Choroid plexus epithelial cell (primary cell): ENCODE measurements around the gene NOX4.
"Not testable (repeated sequence)": the region's sequence is repeated elsewhere in the genome, so short reads cannot be mapped to it uniquely, and the experiment has no call there.

Experiments used
- DNase-seq: peaks from one replicate; pipeline ENCODE4 v3.0.0-alpha.2; 2010; ENCODE audit warnings: low read depth
- H3K4me3 ChIP-seq: 2 replicates; pipeline ENCODE4 v1.5.1; 2011; ENCODE audit warnings: low read depth, mild to moderate bottlenecking, control low read depth, low read length, moderate library complexity
- TF ChIP-seq, protein P1 (sequence below): conservative IDR thresholded peaks from 2 replicates; pipeline ENCODE4 v1.5.1; 2011; ENCODE audit warnings: low read depth, mild to moderate bottlenecking, control low read depth, inconsistent platforms, low read length, moderate library complexity

NOX4 gene

GRCh38 chr11:89333704-89334103, 157.5 kb downstream of the NOX4 start:
- DNase-seq: peak; percentile 71
- TF ChIP-seq, protein P1, sequence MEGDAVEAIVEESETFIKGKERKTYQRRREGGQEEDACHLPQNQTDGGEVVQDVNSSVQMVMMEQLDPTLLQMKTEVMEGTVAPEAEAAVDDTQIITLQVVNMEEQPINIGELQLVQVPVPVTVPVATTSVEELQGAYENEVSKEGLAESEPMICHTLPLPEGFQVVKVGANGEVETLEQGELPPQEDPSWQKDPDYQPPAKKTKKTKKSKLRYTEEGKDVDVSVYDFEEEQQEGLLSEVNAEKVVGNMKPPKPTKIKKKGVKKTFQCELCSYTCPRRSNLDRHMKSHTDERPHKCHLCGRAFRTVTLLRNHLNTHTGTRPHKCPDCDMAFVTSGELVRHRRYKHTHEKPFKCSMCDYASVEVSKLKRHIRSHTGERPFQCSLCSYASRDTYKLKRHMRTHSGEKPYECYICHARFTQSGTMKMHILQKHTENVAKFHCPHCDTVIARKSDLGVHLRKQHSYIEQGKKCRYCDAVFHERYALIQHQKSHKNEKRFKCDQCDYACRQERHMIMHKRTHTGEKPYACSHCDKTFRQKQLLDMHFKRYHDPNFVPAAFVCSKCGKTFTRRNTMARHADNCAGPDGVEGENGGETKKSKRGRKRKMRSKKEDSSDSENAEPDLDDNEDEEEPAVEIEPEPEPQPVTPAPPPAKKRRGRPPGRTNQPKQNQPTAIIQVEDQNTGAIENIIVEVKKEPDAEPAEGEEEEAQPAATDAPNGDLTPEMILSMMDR: peak; percentile 52
- not testable (repeated sequence) for H3K4me3 ChIP-seq

- DNase-seq: peak; percentile 43
- H3K4me3 ChIP-seq: not testable (repeated sequence)
These were observed 159.2 kb downstream of the NOX4 start for GRCh38 chr11:89331940-89332339.

GRCh38 chr11:89327885-89328284, 163.3 kb downstream of the NOX4 start:
- TF ChIP-seq, protein P1: no peak
- DNase-seq: peak; percentile 11
- no peak overlapping the region for H3K4me3 ChIP-seq

GRCh38 chr11:89321401-89321800, 169.8 kb downstream of the NOX4 start:
- no peak overlapping the region for H3K4me3 ChIP-seq
- TF ChIP-seq, protein P1: no peak
- no peak for DNase-seq

DNA sequence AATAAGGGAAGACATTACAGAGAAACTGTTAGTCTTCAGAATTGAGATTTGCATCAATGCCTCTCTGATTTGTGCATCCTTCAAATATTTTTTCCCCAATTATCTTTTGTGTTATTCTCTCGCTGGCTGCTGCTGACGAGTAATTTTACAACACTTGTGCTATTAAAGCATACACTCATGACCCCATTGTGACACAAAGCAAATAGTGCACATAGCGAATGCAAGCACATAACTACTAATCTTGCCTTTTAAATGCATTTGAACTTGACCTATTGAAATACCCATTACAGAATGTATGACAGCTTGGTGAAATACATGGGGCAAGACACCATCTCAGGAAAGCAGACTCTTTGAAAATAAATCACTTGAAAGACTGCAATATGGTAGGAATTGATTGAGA, 180.6 kb downstream of the NOX4 start:
- H3K4me3 ChIP-seq, DNase-seq: not testable (repeated sequence)

GRCh38 chr11:89309321-89309985, 181.7 kb downstream of the NOX4 start:
- DNase-seq, H3K4me3 ChIP-seq: not testable (repeated sequence)

DNA sequence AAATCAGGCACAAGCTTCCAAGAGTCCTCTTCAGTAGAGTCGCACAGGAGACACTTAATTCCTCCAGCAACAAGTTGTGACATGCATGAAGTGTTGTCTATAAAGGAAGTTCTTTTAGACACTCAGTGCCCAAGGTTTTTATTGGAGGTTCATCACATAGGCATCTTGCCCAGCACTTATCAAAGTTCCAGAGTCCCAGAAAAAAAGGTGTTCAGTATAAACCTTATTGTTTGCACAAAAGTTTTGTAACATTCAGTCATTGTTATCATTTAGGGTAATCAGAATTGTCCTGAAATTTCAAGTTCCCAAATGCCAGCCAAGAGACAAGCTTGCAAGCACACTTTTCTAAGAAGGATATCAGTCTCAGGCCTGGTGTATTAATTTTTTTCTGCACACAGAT, 182.9 kb downstream of the NOX4 start:
- DNase-seq, H3K4me3 ChIP-seq: not testable (repeated sequence)

DNA sequence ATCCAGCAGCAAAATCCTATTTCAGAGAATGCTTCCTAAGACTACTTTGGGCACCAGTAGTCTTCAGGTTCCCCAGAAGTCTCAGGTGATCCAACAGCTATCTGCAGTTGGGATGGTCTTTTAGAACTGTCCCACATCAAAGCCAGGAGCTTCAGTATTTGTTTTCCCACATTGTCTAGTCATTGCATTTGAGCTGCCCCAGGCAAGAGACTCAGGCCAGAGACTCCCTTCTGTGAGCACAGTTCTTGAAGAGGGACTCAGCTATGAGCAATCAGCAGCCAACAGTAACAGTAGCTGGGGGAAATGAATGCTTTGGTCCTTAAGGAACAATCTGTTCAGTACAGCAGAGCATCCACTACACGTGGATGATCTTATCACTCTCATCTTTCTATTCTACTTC, 188.1 kb downstream of the NOX4 start:
- H3K4me3 ChIP-seq: not testable (repeated sequence)

DNA sequence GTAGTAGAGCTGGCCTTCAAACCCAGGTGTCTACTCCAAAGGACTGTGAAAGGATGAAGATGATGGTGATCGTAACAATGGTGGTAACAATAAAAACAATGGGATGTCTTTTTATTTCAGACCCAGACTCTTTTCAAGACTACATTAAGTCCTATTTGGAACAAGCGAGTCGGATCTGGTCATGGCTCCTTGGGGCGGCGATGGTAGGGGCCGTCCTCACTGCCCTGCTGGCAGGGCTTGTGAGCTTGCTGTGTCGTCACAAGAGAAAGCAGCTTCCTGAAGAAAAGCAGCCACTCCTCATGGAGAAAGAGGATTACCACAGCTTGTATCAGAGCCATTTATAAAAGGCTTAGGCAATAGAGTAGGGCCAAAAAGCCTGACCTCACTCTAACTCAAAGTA, 196.2 kb downstream of the NOX4 start:
- not testable (repeated sequence) for H3K4me3 ChIP-seq, DNase-seq

More for the DNA sequence above, 188.1 kb downstream of the NOX4 start:
- DNase-seq: peak; percentile 8

DNA sequence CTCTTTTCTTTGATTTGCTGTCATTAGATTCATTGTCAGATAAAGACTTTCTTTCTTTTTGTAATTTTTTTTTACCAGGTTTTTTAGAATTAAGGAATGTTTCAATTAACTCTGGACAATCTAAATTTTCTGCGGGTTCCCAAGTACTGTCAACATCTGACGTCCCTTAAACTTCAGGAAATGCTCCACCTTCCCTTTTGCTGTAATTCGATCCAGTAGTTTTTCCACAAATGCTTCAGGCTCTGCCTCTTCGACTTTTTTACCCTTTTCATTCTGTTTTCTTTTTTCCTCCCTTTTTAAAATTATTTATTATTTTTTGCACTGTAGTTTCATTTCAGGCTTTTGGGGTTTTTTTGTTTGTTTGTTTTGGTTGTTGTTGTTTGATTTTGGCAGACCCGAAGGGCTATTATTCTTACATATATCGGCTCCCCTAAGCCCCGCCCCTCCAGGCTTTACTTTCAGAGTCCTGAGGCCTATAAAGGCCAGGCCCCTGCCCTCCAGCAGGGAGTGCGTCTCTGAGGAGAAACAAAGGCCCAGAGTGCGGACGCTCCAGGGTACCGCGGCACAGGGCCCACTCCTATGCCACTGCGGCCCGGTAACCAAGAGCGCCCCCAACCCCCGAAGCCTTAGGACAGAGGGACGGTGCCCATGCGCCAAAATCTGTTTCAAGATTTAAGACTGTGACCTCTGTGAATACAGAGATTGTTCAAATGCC, 197.1 kb downstream of the NOX4 start:
- peak overlapping the region; percentile 57 for H3K4me3 ChIP-seq
- peak; percentile 58 for DNase-seq
- TF ChIP-seq, protein P1: no peak

DNA sequence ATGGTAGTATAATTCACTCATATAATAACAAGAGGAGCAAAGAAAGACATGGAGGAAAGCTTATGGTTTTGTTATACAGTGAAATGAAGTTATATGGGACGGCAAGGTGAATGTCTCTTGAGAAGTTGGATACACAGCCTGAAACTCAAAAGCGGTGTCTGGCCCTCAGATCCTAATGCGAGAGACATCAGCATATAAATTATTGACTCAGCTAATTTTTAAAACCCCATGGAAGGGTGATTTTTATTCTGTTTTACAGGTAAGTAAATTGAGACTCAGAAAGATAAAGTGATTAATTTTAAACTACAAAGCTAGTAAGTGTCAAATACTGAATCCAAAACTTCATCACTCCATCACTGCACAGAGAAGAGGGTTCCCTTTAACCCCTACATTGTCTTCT, 203.2 kb downstream of the NOX4 start:
- not testable (repeated sequence) for DNase-seq, H3K4me3 ChIP-seq

DNA sequence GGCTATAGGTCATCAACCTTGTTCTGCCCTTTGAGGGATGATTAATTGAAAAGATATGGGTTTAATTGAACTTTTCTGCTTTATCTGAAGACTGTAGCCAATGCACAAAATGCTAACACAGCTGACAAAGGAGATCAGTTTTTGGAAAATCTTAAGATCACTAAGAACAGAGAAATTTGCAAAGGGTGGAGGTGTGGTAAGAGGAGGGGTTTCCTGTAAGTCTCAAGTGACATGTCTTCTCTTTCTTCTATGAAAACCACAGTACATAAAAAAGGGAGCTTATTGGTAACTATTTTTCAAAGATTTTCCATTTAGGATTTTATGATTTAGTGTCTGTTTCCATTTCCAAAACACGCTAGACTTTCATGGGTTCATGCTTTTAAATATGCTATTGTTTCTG, 204.6 kb downstream of the NOX4 start:
- H3K4me3 ChIP-seq: not testable (repeated sequence)

DNA sequence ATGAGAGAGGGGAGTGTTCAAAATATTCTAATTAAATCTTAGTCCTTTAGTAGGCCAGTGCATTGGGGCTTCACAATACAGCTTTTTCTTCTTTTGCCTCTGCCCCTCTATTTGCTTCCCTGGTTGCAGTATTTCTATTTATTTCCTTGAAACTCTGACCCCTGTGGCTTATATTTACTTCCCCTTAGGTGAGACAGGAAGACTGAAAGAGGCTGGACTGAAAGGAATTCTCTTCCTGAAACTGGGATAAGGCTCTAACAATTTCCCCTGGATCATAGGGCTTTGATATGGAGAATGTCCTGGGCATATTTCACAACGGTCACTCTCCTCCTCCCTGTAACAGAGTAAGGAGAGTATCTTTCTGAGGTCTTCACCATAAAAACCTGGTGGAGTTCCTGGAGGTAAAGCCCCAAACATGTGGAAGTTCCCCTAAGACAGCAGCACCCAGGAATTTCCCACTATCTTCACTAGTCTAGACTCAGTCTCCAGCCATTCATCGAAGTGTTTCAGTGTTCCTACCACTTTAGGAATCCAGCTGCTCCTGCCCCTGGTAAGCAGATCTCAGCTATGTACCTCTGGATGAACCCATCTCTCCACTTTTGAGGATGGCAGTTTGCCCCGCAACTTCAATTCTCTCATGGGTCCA, 210.0 kb downstream of the NOX4 start:
- DNase-seq: not testable (repeated sequence)

More for the DNA sequence above, 204.6 kb downstream of the NOX4 start:
- not testable (repeated sequence) for DNase-seq

More for the DNA sequence above, 210.0 kb downstream of the NOX4 start:
- H3K4me3 ChIP-seq: not testable (repeated sequence)
